ENCODE results near the gene LRSAM1.

The LRSAM1 gene

DNA sequence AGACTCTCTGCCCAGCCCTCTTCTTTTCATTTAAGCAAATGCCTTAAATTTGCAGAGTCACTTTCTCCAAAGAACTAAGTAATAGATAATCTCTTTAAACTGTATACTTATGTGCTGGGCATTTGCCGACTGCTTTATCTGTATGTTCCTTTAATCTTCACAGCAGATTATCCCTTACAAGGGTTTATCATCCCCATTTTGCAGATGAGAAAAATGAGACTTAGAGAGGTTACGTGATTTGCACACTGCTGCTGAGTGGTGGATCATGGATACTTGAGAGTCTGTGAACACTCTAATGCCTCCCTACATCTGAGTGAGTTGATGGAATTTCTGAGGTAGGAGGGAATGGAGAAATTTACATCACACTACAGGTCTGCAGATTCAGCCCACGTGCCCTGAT is 23.0 kb upstream of the LRSAM1 start:
- no peak for DNase-seq

DNA sequence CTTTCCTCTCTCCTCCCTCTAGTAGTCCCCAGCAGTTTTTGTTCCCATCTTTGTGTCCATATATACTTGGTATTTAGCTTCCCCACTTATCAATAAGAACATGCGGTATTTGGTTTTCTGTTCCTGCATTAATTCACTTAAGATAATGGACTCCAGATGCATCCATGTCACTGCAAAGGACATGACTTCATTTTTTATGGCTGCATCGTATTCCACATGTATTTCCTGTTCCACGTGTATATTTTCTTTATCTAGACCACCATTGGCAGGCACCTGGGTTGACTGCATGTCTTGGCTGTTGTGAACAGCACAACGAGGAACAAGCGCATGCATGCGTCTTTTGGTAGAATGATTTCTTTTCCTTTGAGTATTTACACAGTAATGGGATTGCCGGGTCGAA is 20.9 kb upstream of the LRSAM1 start:
- DNase-seq: no peak

DNA sequence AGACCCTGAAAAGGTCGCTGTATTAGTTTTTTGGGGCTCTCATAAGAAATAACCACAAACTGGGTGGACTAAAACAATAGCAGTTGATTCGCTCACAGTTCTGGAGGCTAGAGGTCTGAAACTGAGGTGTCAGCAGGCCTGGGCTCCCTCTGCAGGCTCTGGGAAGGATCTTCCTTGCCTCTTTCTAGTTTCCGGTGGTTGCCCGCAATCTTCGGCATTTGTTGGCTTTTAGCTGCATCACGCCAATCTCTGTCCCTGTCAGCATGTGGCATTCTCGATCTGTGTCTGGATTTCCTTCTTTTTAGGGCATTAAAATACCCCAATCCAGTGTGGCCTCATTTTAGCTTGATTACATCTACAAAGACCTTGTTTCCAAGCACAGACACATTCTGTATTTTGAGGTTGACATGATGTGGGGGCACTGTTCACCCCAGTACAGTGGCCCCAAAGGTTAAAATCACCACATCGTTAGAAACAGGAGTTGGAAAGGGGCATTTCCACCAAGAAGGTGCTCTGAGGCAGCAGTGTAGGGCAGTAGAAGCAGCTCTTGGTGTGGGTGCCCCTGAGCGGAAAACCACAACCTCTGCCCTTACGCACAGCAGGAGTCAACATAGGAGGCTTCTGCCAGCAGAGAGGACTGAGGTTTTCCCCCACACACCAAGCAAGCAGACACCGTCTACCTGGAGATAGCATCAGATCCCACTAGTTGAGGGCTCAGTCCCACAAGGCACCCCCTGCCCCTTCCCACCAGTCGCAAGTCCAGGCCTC is 13.6 kb upstream of the LRSAM1 start:
- DNase-seq: peak; percentile 27

DNA sequence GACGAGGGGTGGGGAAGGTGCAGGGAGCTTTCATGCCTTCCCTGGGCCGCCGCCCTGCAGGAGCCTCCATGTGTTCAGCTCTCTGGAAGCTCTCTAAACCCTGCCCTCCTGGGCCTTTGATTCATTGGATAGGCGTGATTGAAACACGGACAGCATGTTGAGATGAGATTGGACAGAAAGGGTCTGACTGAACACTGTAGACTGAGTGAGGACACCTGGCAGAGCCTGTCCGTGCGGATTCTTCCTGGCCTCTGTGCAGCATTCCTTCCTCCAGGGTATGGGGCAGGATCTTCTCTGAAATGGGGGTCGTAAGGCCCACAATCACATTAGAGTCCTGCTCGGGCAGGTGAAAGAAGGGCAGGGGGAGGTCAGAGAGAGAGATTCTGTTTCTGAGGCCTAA is 12.9 kb upstream of the LRSAM1 start:
- no peak for DNase-seq

DNA sequence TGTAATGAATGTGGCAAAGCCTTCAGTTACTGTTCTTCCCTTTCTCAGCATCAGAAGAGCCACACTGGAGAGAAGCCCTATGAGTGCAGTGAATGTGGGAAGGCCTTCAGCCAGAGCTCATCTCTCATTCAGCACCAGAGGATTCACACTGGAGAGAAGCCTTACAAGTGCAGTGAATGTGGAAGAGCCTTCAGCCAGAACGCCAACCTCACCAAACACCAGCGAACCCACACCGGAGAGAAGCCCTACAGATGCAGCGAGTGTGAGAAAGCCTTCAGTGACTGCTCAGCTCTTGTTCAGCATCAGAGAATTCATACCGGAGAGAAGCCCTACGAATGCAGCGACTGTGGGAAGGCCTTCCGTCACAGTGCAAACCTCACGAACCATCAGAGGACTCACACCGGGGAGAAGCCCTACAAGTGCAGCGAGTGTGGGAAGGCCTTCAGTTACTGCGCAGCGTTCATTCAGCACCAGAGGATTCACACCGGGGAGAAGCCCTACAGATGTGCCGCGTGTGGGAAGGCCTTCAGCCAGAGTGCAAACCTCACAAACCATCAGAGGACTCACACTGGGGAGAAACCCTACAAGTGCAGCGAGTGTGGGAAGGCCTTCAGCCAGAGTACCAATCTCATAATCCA is 6.9 kb upstream of the LRSAM1 start:
- DNase-seq: no peak

DNA sequence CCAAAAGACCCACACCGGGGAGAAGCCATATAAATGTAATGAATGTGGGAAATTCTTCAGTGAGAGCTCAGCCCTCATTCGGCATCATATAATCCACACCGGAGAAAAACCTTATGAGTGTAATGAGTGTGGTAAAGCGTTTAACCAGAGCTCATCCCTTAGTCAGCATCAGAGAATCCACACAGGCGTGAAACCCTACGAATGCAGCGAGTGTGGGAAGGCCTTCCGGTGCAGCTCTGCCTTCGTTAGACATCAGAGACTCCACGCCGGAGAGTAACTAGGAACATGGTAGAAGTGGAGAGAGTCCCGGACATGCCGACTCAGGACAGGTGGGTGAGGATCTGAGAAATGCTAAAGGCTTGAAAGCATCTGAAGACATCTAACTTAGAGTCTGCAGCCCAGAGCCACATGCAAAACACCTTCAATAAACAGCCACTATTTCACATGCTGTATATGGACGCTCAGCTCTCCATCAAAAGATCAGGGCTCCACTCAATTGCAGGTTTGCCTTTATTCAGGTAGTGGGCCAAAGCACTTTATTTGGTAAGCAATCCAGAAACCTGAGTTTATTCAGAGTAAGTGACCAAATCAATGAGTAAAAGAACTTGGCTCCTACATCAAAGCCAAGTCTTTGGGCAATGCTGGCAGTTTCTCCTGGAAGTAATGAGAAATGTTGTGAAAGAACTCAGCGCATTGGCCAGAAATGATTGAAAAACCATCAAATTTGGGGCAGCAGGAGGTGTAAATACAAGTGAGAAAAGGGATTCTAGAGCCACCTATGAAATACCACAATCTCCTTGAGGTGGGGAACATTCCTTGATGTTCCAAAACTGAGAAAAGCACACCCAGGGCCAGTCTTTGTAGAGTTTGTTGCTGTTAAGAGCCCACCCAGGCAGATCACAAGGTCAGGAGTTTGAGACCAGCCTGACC is 6.1 kb upstream of the LRSAM1 start:
- no peak for DNase-seq

DNA sequence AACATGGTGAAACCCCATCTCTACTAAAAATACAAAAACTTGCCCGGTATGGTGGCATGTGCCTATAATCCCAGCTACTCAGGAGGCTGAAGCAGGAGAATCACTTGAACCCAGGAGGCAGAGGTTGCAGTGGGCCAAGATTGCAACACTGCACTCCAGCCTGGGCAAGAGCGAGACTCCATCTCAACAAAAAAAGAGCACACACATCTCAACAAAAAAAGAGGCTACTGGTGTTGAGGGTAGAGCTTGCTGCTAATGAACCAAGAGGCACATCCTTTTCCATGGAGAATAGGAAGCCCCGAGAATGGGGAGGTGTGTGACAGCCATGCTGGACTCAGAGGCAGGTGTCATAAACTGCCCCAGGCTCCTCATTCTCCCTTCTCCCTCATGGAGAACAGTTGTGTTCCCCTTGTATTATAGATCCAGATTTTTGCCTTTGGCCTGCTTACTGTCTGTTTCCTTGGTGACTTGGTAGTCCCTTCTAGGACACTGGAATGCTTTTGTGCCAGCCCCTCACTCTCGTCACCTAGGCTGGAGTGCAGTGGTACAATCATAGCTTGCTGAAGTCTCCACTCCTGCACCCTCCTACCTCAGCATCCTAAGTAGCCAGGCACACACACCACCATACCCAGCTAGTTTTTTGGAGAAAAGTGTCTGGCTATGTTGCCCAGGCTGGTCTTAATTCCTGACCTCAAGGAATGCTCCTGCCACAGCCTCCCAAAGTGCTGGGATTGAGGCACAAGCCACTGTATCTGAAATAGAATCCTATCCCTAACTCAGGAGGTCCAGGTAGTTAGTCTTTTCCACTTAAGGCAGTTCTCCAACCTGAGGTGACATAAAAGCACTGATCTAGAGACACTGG is 5.2 kb upstream of the LRSAM1 start:
- no peak for DNase-seq

DNA sequence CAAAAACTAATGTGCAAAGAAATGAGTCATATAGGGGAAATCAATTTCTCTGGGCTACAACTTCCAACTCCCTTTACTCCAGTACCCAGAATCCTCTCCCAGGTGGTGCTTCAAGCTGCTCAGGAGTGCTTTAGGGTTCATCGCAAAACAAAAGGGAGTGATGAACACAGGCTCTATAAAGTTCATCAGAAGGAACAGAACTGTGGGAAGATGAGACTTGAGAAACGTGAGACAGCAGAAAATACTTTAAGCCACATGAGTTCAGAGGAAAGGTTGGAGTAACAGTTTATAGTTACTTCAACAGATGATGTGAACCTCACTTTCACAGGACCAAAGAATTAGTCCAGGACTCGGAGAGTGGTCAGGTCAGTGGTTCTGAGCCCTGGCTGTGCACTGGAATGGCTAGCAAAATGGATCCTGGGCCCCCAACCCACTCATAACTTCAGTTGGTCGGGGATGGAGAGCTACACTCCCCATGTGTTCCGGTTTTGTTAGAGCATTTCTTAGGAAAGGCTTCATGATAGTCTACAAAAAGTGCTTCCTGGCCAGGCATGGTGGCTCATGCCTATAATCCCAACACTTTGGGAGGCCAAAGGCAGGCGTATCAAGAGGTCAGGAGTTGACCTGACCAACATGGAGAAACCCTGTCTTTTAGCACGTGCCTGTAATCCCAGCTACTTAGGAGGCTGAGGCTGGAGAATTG is 4.4 kb upstream of the LRSAM1 start:
- no peak for DNase-seq

DNA sequence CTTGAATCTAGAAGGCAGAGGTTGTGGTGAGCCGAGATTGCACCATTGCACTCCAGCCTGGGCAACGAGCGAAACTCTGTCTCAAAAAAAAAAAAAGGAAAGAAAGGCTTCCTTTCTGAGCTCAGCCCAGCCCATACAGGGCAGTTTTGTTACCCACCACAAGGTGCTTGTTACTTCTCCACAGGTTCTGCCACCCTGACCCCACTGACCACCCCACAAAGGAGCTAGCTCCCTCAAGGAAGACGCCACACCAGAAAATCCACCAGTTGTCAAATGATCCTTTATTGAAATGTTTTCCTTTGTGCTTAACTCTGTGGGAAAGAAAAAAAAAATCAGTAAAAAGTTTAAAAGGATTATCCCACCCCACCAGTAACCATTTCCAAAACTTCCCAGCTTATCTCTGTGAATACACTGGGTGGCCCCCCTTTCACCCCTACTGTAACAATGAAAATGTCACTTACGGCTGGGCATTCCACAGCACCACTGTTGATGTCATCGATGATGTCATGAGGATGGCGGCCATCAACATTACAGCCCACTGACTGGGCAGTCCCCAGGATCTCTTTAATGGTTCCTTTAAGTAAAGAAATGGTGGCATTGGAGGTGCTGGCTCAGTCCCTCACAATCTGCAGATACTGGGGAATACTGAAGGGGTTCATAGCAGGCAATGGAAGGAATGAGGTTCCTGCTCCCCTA is 3.7 kb upstream of the LRSAM1 start:
- no peak for DNase-seq

DNA sequence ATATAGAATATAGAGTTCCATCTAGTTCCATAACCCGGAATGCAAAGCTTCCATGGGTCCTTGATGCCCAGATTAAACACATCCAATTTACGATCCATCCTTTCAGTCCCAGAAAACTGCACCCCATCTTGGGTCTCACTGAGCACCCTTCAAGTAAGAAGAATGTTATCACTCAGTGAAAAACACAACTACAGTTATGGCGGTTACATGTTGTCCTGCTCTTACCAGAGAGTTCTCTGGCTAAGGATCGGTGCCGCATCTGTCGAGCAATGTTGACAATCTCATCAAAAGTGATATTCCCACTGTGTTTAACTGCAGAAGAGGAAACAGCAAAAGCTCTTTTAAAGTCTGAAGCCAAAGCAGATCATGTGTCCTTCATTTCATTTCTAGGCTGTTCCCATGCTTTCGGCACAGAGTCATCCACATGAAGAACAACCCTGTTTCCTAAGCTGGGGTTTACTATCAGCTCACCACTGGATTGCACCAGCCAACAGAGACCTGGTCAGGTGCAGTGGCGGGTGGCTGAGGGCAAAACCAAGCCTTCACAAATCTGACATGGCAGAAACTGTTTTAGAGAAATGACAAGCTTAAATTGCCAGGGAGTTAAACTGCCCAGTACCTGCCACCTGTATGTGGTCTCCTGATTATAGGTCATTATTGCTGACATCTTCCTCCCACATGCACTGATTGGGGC is 3.1 kb upstream of the LRSAM1 start:
- DNase-seq: no peak

DNA sequence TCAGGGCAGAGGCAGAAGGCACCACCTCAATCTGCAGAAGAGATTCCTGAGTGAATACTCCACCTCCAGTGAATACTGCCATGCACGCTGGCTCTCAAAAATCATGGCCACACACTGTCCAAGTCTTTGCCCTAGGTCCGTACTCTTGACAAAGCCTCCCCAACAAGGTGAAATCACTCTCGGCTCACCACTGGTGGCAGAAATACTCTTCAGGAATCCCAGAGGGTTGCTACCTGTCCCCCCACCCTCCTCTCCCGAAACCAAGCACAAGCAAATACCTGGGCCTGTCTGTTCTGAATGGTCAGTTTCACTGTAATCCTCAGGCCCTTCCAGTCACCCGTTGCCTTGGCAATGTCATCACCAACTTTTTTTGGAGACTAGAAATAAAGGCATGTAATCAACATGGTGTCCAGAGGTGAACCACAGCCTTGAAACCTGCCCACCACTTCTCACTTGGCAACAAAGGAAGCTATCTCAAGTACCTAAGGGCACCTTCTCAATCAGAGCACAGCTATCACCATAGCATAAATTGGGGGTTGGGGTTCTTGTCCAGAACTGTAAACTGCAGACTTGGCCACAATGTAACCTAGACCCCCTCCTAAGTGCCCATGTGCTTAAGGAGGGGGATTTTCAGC is 1.9 kb upstream of the LRSAM1 start:
- no peak for DNase-seq

DNA sequence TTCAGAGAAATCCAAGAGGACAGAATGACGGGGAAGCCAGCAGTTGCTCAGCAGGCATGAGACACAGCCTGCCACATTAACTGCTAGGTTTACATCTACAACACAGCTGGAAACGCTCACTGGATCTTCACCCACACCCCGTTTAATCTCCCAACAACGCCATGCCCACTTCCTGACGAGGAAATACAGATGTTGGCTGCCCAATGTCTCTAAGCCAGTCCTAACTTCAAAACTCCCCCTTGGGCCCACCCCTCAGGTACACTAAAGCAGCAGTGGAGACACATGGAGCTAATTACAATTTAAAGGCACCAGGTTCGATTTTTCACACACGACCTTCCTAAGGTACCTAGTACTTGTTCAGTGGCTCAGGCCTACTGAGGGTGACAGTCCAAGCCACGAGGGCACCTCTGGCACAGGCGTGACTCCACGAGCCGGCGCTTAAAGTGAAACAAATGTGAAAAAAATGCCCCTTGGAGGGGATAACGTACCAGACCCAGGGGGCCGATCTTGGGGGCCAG is 1.0 kb upstream of the LRSAM1 start:
- DNase-seq: no peak

DNA sequence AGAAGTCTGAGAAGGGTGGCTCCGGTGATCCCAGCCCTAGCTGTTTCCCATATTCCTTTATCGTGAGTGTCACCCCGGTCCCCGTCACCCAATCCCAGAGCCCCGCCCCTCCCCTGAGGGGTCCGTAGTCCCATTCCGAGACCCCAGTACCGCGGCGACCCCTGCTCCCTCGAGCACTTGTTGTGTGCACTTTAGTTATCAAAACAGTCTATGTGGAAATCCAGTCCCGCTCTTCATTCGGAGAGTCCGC is 223 bp downstream of the LRSAM1 start:
- DNase-seq: no peak

DNA sequence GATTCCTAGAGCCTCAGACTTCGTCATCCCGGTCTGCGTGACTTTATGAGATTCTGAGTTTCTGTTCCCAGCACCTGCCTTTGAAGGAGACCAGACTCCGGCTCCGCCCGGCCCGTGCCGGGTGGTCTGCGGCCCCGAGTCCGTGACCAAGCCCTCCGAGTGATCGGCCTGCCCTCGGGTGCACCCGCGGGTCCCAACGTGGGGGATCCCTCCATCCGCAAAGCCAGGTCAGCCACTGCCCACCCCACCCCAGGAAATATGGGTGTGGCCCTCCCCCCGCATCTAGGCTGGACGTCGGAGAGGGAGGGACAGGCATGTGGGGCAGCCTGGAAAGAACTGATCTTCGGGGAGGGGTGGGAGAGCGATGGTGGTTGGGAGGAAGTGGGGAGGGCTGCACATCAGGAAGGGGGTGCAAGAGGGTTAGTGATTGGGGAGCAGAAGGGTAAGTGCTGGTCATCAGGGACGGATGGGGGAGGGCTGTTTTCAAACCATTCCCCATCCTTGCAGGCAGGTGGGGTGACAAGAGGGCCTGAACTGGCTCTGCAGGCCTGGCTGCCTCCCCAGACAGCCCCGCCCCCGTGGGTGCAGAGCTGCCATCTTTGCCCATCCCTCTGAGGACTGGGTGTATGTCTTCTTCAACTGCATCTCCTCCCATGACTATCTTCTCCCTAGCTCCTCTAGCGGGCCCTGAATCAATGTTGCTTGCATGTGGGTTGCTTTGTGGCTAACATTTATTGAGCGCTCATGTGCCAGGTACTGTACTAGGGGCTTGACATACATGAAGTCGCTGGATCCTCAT is 747 bp downstream of the LRSAM1 start:
- DNase-seq: peak; percentile 23

DNA sequence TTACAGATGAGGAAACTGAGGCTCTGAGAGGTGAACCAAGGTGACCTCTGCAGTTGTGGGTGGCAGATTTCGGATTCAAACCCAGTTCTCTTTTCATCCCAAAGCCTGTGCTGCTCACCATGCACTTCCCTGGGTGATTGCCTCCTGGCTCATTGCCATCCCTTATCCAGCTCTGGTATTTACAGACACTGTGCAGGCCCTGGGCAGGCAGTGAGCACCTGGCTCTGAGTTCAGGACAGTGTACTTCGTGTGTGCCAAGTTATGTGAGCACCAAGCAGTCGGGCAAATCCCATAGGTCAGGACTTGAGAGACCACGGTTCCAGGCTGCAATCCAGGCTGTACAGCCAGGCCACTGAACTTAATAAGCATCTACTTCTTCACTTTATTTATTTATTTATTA is 1.4 kb downstream of the LRSAM1 start:
- DNase-seq: no peak

DNA sequence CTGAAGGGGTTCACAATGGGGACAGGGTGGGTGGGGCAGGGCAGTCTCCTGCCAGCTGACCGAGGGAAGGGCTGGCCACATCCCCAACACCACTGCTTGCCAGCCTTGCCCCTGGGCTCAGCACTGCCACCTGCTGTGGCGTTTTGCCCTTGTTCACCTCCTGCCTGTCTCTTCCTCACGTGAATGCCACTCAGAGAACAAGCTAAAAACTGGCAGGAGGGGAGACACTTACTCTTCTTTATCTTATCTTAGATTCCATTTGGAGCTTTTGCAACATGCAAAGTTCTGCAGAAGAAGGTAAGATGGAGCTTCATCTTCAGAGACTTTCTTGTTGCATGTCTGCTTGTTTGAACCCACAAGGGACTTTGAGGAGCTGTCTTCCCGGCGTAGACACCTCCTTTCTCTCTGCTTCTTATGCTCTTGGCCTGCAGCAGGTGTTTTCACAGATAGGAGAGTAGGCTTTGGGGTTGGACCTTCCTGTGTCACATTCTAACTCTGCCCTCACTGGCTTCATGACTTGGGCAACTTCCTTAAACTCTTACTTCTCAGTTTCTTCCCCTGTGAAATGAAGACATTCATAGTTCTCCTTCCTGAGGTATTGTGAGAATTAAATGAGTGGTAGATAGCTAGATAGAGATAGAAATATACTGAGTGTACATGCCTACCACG is 4.1 kb downstream of the LRSAM1 start:
- DNase-seq: no peak

DNA sequence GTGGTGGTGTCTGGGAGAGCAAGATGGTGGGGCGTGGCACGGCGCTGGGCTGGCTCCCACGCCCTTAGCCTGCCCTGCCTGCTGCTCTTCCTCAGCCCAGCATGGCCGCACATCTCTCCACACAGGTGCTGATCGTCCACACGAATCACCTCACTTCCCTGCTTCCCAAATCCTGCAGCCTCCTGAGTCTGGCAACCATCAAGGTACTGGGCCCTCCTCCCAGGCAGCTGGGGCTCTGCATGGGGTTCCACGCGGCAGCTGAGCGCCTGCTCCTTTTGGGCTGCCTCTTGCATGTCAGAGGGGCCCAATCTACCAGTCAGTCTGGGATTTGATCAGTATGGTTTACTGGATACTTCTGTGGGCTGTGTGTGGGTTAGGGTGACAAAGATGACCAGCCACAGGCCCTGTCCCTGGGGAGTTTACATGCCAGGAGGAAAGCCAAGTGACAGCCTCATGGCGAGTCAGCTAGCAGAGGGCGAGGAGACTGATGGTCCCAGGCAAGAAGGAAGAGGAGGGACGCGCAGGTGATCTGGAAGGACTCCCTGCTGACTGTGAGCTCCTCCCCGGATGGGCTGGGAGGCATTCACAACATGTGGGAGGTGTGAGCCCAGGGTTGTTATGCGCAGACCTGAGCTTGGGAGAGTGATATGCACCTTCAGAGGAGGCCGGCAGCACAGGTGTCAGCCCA is 6.0 kb downstream of the LRSAM1 start:
- DNase-seq: no peak

DNA sequence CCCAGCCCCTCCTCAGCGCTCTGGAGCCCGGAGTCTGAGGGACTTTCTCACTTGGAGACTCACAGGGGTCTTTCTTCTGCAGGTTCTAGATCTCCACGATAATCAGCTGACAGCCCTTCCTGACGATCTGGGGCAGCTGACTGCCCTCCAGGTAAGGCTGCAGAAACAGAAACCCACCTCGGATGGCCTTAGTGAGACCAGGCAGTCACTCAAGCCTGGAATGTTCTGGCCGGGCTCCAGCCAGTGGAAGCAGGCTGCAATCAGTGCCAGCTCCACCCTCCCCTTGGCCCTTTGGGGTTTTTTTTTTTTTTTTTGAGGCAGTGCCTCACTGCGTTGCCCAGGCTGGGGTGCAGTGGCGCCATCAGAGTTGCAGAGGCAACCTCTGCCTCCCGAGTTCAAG is 7.6 kb downstream of the LRSAM1 start:
- DNase-seq: no peak

Data from activated effector memory CD4-positive, alpha-beta T cell treated with Interleukin-2 at 50 U/mL for 16 hours (primary cell).